ENCODE measurements around the gene PANX1.

DNA sequence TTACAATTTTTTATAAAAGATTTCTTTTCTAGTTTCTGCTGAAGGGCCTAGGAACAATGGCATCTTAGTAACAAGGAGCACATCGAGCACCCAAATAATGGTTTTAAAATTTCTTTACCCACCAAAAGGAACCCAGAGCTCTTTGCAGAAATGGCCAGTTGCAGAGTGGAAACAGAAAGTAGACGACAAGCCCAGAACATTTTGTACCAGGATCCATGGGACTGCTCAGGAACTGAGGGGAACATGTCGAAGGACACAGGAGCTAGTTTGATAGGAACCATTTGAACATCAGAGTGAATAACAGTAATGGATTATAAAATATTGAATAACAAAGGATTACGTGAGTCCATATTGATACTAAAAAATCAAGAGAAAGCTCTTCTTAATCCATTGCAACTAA, 17.3 kb downstream of the PANX1 start:
- TF ChIP-seq POLR2A (IDR thresholded peaks at IDR 0.05; ENCODE audit: low read length) (no peak), GATA1 (IDR thresholded peaks at IDR 0.05; ENCODE audit: low read depth, low read length) (no peak)
